ENCODE results near the gene TRIM63. TPM values are rescaled to one million over a fixed set of nuclear protein-coding genes. Genes with fewer than 3 reads are reported as not detected.

The TRIM63 gene
- total and polyA plus RNA-seq, 9 of the 15 experiments (the other 6 are each of a cell fraction or from before 2014, with no cell fraction given) = 0.08 to 0.57 (median 0.36) TPM

GRCh38 chr1:26075421-26076144 lies 8.2 kb upstream of the TRIM63 start (continued):
- TF ChIP-seq ZBTB12 (CRISPR knock-in tag; IDR thresholded peaks at IDR 0.05) (no peak), HDAC2 (IDR thresholded peaks at IDR 0.05) (0 out of 2 replicates have a peak, but pooled peaks have one; percentile 7), KLF10 (CRISPR knock-in tag; IDR thresholded peaks at IDR 0.05) (no peak), ZBTB34 (CRISPR knock-in tag; IDR thresholded peaks at IDR 0.05) (no peak), ZKSCAN8 (CRISPR knock-in tag; IDR thresholded peaks at IDR 0.05) (no peak), UBTF (IDR thresholded peaks at IDR 0.05; ENCODE audit: borderline replicate concordance in 1 of 2, low read depth in 2 of 2, low read length in 2 of 2) (no peak), ZNF644 (tag; IDR thresholded peaks at IDR 0.05; ENCODE audit: low read depth) (no peak), ZNF175 (CRISPR knock-in tag; IDR thresholded peaks at IDR 0.05; ENCODE audit: low read depth) (no peak), SMAD2 (IDR thresholded peaks at IDR 0.05; ENCODE audit: low read depth, low read length) (no peak), CHD7 (IDR thresholded peaks at IDR 0.05; ENCODE audit: low read depth, low read length) (no peak)
